GM12872 (cell line): ENCODE results near the gene ACTR3.

Experiments used
- TF ChIP-seq, protein P1 (sequence below): IDR thresholded peaks from 3 replicates; pipeline ENCODE4 v1.5.1; 2011; ENCODE audit warnings: low read depth, mild to moderate bottlenecking, low read length, moderate library complexity; ENCODE audit not compliant: insufficient read depth

The ACTR3 gene

GRCh38 chr2:114010001-114010400 lies 120.1 kb downstream of the ACTR3 start:
- TF ChIP-seq, protein P1, sequence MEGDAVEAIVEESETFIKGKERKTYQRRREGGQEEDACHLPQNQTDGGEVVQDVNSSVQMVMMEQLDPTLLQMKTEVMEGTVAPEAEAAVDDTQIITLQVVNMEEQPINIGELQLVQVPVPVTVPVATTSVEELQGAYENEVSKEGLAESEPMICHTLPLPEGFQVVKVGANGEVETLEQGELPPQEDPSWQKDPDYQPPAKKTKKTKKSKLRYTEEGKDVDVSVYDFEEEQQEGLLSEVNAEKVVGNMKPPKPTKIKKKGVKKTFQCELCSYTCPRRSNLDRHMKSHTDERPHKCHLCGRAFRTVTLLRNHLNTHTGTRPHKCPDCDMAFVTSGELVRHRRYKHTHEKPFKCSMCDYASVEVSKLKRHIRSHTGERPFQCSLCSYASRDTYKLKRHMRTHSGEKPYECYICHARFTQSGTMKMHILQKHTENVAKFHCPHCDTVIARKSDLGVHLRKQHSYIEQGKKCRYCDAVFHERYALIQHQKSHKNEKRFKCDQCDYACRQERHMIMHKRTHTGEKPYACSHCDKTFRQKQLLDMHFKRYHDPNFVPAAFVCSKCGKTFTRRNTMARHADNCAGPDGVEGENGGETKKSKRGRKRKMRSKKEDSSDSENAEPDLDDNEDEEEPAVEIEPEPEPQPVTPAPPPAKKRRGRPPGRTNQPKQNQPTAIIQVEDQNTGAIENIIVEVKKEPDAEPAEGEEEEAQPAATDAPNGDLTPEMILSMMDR, result no peak

DNA sequence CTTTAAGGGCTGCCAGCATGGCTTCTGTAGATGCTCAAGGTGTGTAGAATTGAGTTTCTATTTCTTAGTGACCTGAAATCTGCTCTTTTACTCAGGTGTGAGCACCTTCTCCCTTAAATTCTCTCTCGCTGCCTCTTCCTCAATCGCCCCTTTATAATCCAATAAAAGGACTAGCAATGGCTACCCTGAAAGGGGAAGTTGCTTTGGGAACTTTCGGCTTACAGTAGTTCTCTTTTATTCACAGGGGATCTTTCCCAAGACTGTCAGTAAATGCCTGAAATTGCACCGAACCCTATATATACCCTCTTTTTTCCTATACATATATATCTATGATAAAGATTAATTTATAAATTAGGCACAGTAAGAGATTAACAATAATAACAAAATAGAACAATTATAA lies 121.8 kb downstream of the ACTR3 start:
- TF ChIP-seq, protein P1, result no peak
